K562 (cell line): ENCODE measurements around the gene ALG11. TPM values are rescaled to one million over a fixed set of nuclear protein-coding genes. Genes with fewer than 3 reads are reported as not detected.

ENCODE experiments used
- ATAC-seq: fragments of 200-7000 bp; cut with Tn5 transposase; 3 replicates; pipeline ENCODE4 v1.9.1; 2020; ENCODE audit warnings: moderate library complexity
- BruUV-seq: library from RNA; stranded (reverse); fragments of 400-500 nt; replicated peaks from 2 replicates; lab custom pipeline; 2021; lab: Mats Ljungman, UMichigan
- CTCF ChIA-PET: fragments of 300-600 bp; formaldehyde crosslinking; extraction: SDS; loops from one replicate; lab custom pipeline; 2021; ENCODE audit warnings: low intra/inter-chr PET ratio; lab: Yijun Ruan, JAX
- POLR2A ChIA-PET: fragments of 300-600, 350-650 bp; sonication (Branson Sonifier 250); formaldehyde crosslinking; extraction: SDS; loops from one replicate; lab custom pipeline; 2021; ENCODE audit warnings: antibody characterized with exemption, inconsistent platforms; lab: Yijun Ruan, JAX
- DNase-seq, 4 experiments: peaks; one replicate each; pipeline versions ENCODE4 v3.0.0 to v3.0.0-alpha.2; 2011 to 2018; ENCODE audit warnings: low spot score in 3 of 4, mixed read lengths in 3 of 4; ENCODE audit errors: extremely low read depth in 1 of 4
- FAIRE-seq: peaks from 2 replicates; lab custom pipeline; 2011; peaks lifted over from hg19 to GRCh38; lab: Jason Lieb, UNC
- H2AFZ ChIP-seq: 2 replicates; pipeline ENCODE4 v1.6.0; 2011; ENCODE audit warnings: low read depth, low read length, control low read depth, inconsistent platforms
- H3K27ac ChIP-seq: fragments of 200-600 bp; 3 replicates; pipeline ENCODE4 v1.8.0; 2011; ENCODE audit warnings: low read depth, mild to moderate bottlenecking, control low read depth, inconsistent platforms, low read length, moderate library complexity, mixed read lengths; ENCODE audit errors: extremely low read depth
- H3K27me3 ChIP-seq, 2 experiments: fragments of 300-600 bp in 1 of 2; 2 replicates in 1 of 2; 3 replicates in 1 of 2; pipeline versions ENCODE4 v1.6.0 to v1.8.0; 2011; ENCODE audit warnings: inconsistent platforms in 2 of 2, low read length in 2 of 2, mild to moderate bottlenecking in 1 of 2, mixed read lengths in 1 of 2, moderate library complexity in 1 of 2; ENCODE audit not compliant: control insufficient read depth in 2 of 2, insufficient read depth in 2 of 2
- H3K36me3 ChIP-seq: fragments of 300-600 bp; 3 replicates; pipeline ENCODE4 v1.8.0; 2011; ENCODE audit warnings: mild to moderate bottlenecking, low read length, inconsistent platforms; ENCODE audit not compliant: control insufficient read depth, insufficient read depth
- H3K4me1 ChIP-seq, 2 experiments: fragments of 200-600 bp in 1 of 2; replicated peaks in 1 of 2; 2 replicates in 1 of 2; 3 replicates in 1 of 2; pipeline versions ENCODE4 v1.5.1 to v1.8.0; 2011; ENCODE audit warnings: inconsistent platforms in 2 of 2, low read length in 2 of 2, mild to moderate bottlenecking in 1 of 2, mixed read lengths in 1 of 2, moderate library complexity in 1 of 2; ENCODE audit not compliant: control insufficient read depth in 2 of 2, insufficient read depth in 2 of 2
- H3K4me2 ChIP-seq: 2 replicates; pipeline ENCODE4 v1.6.1; 2011; ENCODE audit warnings: low read length, control low read depth, inconsistent platforms, mixed read lengths; ENCODE audit not compliant: insufficient read depth
- H3K4me3 ChIP-seq: fragments of 200-600 bp; sonication (generic), shearing (Covaris generic); 2 replicates; pipeline ENCODE4 v1.5.1; 2016; ENCODE audit warnings: control low read depth, inconsistent platforms
- H3K79me2 ChIP-seq: fragments of 200-600 bp; 3 replicates; pipeline ENCODE4 v1.8.0; 2011; ENCODE audit warnings: low read length, inconsistent platforms; ENCODE audit not compliant: control insufficient read depth, insufficient read depth
- H3K9ac ChIP-seq, 2 experiments: 2 replicates each; pipeline versions ENCODE4 v1.6.0 to v1.6.1; 2011; ENCODE audit warnings: low read depth in 2 of 2, low read length in 2 of 2, control low read depth in 1 of 2, inconsistent platforms in 1 of 2, mild to moderate bottlenecking in 1 of 2, mixed read lengths in 1 of 2; ENCODE audit not compliant: insufficient read depth in 1 of 2
- H3K9me1 ChIP-seq: one replicate; pipeline ENCODE4 v1.6.0; 2011; ENCODE audit warnings: inconsistent platforms, mild to moderate bottlenecking, low read length, moderate library complexity; ENCODE audit not compliant: control insufficient read depth, insufficient read depth
- H3K9me3 ChIP-seq: replicated peaks from 2 replicates; pipeline ENCODE4 v1.5.1; 2011; ENCODE audit warnings: low read depth, low read length, inconsistent platforms; ENCODE audit not compliant: control insufficient read depth, insufficient read depth
- H4K20me1 ChIP-seq: replicated peaks from 2 replicates; pipeline ENCODE4 v1.6.1; 2011; ENCODE audit warnings: low read length, inconsistent platforms, mixed read lengths; ENCODE audit not compliant: control insufficient read depth, insufficient read depth
- GABPB2 ChIP-seq: fragments of 250-450 bp; sonication (Bioruptor Pico); conservative IDR thresholded peaks from 2 replicates; pipeline ENCODE4 v1.5.1; 2021; ENCODE audit warnings: mild to moderate bottlenecking
- HMGN3 ChIP-seq: IDR thresholded peaks from 2 replicates; pipeline ENCODE4 v1.6.1; 2011; ENCODE audit warnings: borderline replicate concordance, low read depth, mild to moderate bottlenecking, mixed read lengths, low read length; ENCODE audit not compliant: insufficient read length; ENCODE audit errors: extremely low read depth
- MAX ChIP-seq: sonication (generic); formaldehyde crosslinking; IDR thresholded peaks from 2 replicates; pipeline ENCODE4 v1.9.0; 2022; ENCODE audit warnings: mild to moderate bottlenecking, missing genetic modification reagents
- PKNOX1 ChIP-seq: fragments of 450-650 bp; IDR thresholded peaks from 2 replicates; pipeline ENCODE4 v1.6.1; 2016
- RAD21 ChIP-seq, 2 experiments: fragments of 250-450 bp in 1 of 2; fragments of 450-650 bp in 1 of 2; sonication (Bioruptor Pico) in 1 of 2; formaldehyde crosslinking in 1 of 2; IDR thresholded peaks in 1 of 2; conservative IDR thresholded peaks in 1 of 2; 2 replicates each; pipeline versions ENCODE4 v1.4.0 to v1.8.0; 2020 to 2022; ENCODE audit warnings: mild to moderate bottlenecking in 2 of 2, moderate library complexity in 1 of 2
- RBM34 ChIP-seq: fragments of 200-400 bp; formaldehyde crosslinking; IDR thresholded peaks from 2 replicates; pipeline ENCODE4 v1.6.1; 2018; ENCODE audit warnings: low read length, borderline replicate concordance; ENCODE audit not compliant: insufficient read depth
- SMARCC2 ChIP-seq: fragments of 450-650 bp; IDR thresholded peaks from 2 replicates; pipeline ENCODE4 v1.6.1; 2017; ENCODE audit warnings: antibody characterized with exemption, moderate library complexity, mild to moderate bottlenecking, low read depth
- SMARCE1 ChIP-seq: fragments of 450-650 bp; IDR thresholded peaks from 2 replicates; pipeline ENCODE4 v1.7.1; 2016; ENCODE audit warnings: mild to moderate bottlenecking
- SRSF1 ChIP-seq: fragments of 200-400 bp; formaldehyde crosslinking; IDR thresholded peaks from 2 replicates; pipeline ENCODE4 v1.6.1; 2017; ENCODE audit warnings: mild to moderate bottlenecking, low read depth, low read length, moderate library complexity
- USF2 ChIP-seq: sonication (generic); formaldehyde crosslinking; IDR thresholded peaks from 2 replicates; pipeline ENCODE4 v1.5.0; 2020; ENCODE audit warnings: missing genetic modification reagents
- YBX1 ChIP-seq: fragments of 450-650 bp; IDR thresholded peaks from 2 replicates; pipeline ENCODE4 v1.7.1; 2016; ENCODE audit warnings: mild to moderate bottlenecking
- ZBTB7A ChIP-seq: IDR thresholded peaks from 2 replicates; pipeline ENCODE4 v1.6.1; 2011; ENCODE audit warnings: low read depth, mild to moderate bottlenecking, low read length, moderate library complexity, borderline replicate concordance; ENCODE audit not compliant: control insufficient read depth
- ZNF143 ChIP-seq: sonication (generic); formaldehyde crosslinking; IDR thresholded peaks from 2 replicates; pipeline ENCODE4 v1.9.0; 2022; ENCODE audit warnings: mild to moderate bottlenecking, missing genetic modification reagents
- ZNF217 ChIP-seq: sonication (generic); formaldehyde crosslinking; IDR thresholded peaks from 2 replicates; pipeline ENCODE4 v1.8.0; 2022; ENCODE audit warnings: mild to moderate bottlenecking, missing genetic modification reagents
- ZNF311 ChIP-seq: fragments of 250-450 bp; sonication (Bioruptor Pico); IDR thresholded peaks from 2 replicates; pipeline ENCODE4 v1.4.0; 2020; ENCODE audit warnings: mild to moderate bottlenecking, moderate library complexity
- ZNF589 ChIP-seq: fragments of 200-800 bp; sonication (Bioruptor generic); IDR thresholded peaks from 2 replicates; pipeline ENCODE4 v1.6.1; 2016; ENCODE audit warnings: low read depth, missing genetic modification characterization, missing compliant biosample characterization
- ZNF778 ChIP-seq: fragments of 450-650 bp; formaldehyde crosslinking; IDR thresholded peaks from 2 replicates; pipeline ENCODE4 v1.4.0; 2020; ENCODE audit warnings: mild to moderate bottlenecking, moderate library complexity
- WGBS: fragments of 100-300 bp; shearing (Covaris generic); methylation state at CpG from one replicate; pipeline ENCODE4 v1.1.6; 2016; ENCODE audit warnings: low coverage, mixed read lengths; ENCODE audit not compliant: insufficient coverage; ENCODE audit errors: missing lambda C conversion rate; 5-methylcytosine and 5-hydroxymethylcytosine counted together
- in situ Hi-C: fragments of 300-500 bp; cut with MboI; formaldehyde crosslinking; loops from 4 replicates; pipeline ENCODE4 v1.15.0; 2018; ENCODE audit warnings: inconsistent platforms, mixed read lengths
- intact Hi-C: fragments of 100-400 bp; cut with micrococcal nuclease; formaldehyde crosslinking; loops from 2 replicates; pipeline ENCODE4 v1.14.2; 2022
- polyA plus RNA-seq, 8 experiments: library from polyadenylated mRNA; depleted of rRNA in 4 of 8; stranded (reverse) in 5 of 8; unstranded in 3 of 8; fragments of >200 nt; fragmentation: Nextera tagmentation in 2 of 8; fragmentation: Illumina TruSeq in 1 of 8; extraction: Ambion mirVana in 2 of 8; extraction: Trizol in 1 of 8; gene quantifications; 2 replicates each; pipeline versions ENCODE4 v1.2.1 to v1.2.3, GENCODE V29; 2011 to 2014; ENCODE audit warnings: inconsistent platforms in 1 of 8, missing spikeins in 1 of 8
- total RNA-seq, 7 experiments: library from RNA; depleted of rRNA in 6 of 7; stranded (reverse); fragments of >200 nt in 6 of 7; fragmentation: Illumina TruSeq in 2 of 7; extraction: Trizol in 2 of 7; gene quantifications; 2 replicates each; pipeline versions ENCODE4 v1.2.1 to v1.2.3, GENCODE V29; 2011 to 2021; ENCODE audit warnings: low replicate concordance in 1 of 7
- TF ChIP-seq, protein P1 (sequence below): sonication (generic); IDR thresholded peaks from 2 replicates; pipeline ENCODE4 v1.6.1; 2016

ALG11 gene
- total and polyA plus RNA-seq, 9 of the 15 experiments (the other 6 are each of a cell fraction or from before 2014, with no cell fraction given): 7.3 to 19.2 (median 16.3) TPM

DNA sequence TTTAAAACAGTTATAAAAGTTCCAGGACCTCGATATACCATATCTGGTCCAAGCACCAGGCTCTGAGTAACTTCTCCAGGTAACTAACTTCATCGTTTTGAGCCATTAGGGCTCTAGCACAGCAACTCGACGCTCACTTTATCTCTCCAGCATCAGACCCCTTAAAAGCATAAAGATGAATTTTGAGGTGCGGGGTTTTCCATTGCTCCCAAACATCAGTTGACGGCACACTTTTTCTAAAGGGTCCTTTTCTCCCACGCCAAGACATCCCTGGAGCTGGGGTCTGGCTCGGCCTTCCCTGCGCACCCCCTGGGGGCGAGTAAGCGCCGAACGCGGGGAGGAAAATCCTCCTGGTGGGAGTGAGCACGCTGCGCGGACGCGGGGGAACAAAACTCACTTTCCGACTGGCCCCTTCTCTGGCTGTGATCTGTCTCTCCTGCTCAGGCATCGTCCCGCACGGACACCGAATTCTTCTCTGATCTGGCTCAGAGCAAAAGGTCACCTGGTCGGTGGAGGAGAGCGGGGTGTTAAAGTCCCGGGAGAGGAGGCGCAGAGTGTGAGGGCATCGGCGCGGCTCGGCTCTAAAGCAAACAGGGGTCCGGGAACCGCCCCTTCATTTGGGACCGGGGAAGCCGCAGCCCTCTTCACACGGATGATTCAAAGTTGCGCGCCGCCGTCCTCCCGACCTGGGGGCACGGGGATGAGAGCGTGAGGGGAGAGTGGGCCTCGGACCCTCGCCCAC, 1.1 kb upstream of the ALG11 start, which contains the start of gene ATP7B:
TSS of gene ATP7B (minus strand) at position 561 of the 742 bp plus-strand sequence. CDS start at position 448, 113 bp downstream.
- CTCF ChIA-PET: no interaction called here
- FAIRE-seq (peak; percentile 57), DNase-seq (peak; percentile 29 to 35 (median 30)), ATAC-seq (peak; percentile 49)
- 0 out of 2 replicates have a peak, but pooled peaks cover 1% of the 10 kb centered on the region for H3K9me3 ChIP-seq
- WGBS: under 1% methylated on average over 28 of the region's 46 CpGs
- peaks cover 95% of the 10 kb centered on the region for H3K79me2 ChIP-seq
- POLR2A ChIA-PET: no interaction called here
- H3K27me3 ChIP-seq: no peaks in the 10 kb centered on the region
- peak within 1 kb of the TSS; percentile 86 to 96 for H3K9ac ChIP-seq
- H3K4me1 ChIP-seq: peaks cover 9 to 13% of the 10 kb centered on the region in 2 experiments; a peak in 4 of 5 replicates
- H3K9me1 ChIP-seq: no peaks in the 10 kb centered on the region
- H2AFZ ChIP-seq: peak within 1 kb of the TSS; percentile 91
- no peaks in the 10 kb centered on the region for H4K20me1 ChIP-seq
- peak within 1 kb of the TSS; percentile 86 for H3K4me2 ChIP-seq
- in situ Hi-C loops (no loop called here), intact Hi-C loops (no loop called here)
- peak within 1 kb of the TSS; percentile 87 for H3K27ac ChIP-seq
- peak within 1 kb of the TSS; percentile 90 for H3K4me3 ChIP-seq
- H3K36me3 ChIP-seq: peaks cover 10% of the 10 kb centered on the region; the same call in 2 of the 3 replicates
- no TSS peak for BruUV-seq
- TF ChIP-seq RAD21 (CRISPR knock-in tag; conservative IDR thresholded peaks at IDR 0.05 in 1 of 2, IDR thresholded peaks at IDR 0.05 in 1 of 2) (0 out of 4 replicates have a peak, but pooled peaks have one; percentile 3 to 14), ZNF778 (CRISPR knock-in tag) (no peak), ZBTB7A (0 out of 2 replicates have a peak, but pooled peaks have one; percentile 24), ZNF143 (CRISPR knock-in tag) (no peak), ZNF311 (CRISPR knock-in tag) (no peak), ZNF217 (CRISPR knock-in tag) (no peak), SMARCE1 (no peak), YBX1 (no peak), GABPB2 (CRISPR knock-in tag) (no peak), HMGN3 (peak; percentile 0), MAX (0 out of 2 replicates have a peak, but pooled peaks have one; percentile 27), PKNOX1 (no peak), RBM34 (no peak), SRSF1 (no peak), ZNF589 (CRISPR knock-in tag) (0 out of 2 replicates have a peak, but pooled peaks have one; percentile 19), USF2 (CRISPR knock-in tag) (no peak), SMARCC2 (no peak)
- TF ChIP-seq, protein P1, sequence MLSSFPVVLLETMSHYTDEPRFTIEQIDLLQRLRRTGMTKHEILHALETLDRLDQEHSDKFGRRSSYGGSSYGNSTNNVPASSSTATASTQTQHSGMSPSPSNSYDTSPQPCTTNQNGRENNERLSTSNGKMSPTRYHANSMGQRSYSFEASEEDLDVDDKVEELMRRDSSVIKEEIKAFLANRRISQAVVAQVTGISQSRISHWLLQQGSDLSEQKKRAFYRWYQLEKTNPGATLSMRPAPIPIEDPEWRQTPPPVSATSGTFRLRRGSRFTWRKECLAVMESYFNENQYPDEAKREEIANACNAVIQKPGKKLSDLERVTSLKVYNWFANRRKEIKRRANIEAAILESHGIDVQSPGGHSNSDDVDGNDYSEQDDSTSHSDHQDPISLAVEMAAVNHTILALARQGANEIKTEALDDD: peak; percentile 3; the same call in 1 of the 2 replicates
